ENCODE data around the gene RSKR. TPM values are rescaled to one million over a fixed set of nuclear protein-coding genes. Genes with fewer than 3 reads are reported as not detected.

The RSKR gene
- total RNA-seq, 3 donors from 2014 or later: 10.0 to 15.1 (median 11.1) TPM

DNA sequence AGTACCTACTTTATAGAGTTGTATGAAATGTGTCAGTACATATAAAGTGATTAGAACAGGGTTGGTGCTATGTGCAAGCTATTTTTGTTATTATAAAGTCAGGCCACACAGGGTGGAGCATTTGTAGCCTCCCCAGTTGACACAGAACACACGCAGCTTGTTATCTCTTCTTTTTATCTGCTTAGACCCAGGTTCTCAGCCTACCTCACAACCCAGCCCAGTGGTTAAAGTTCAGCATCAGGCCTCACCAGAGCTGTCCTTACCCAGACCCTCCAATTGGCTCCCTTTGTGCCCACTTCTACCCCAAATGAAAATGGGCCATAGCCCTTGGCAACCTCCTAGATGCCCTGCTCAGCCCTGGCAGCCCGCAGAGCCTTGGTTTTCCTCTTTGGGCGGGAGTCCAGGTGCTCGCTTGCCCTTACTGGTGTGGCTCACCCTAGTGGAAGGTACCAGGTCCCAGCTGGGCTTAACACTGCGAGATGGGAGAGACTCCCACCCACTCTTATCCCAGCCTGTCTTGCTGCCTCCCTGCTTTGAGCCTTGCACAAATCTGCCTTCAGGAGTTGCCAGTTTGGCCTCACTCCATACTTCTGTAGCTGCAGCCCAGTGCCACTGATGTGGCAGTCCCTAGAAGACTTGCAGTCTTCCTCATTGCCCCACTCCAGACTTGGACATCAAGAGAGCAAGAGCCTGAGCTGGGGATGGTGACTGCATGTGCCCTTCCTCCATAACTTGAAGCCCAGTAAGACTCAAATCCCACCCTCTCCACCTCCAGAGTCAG is 41.5 kb downstream of the RSKR start:
- no peaks in the 10 kb centered on the region for H3K9me3 ChIP-seq
- no peak overlapping the region for H3K4me3 ChIP-seq
- DNase-seq: peak in 2 of 3 donors; percentile 29 to 44
- H3K36me3 ChIP-seq (ENCODE audit: low read depth): no peaks in the 10 kb centered on the region
- ATAC-seq: peak; percentile 16
- peaks cover 25% of the 10 kb centered on the region for H3K4me1 ChIP-seq (ENCODE audit: low read depth)
- TF ChIP-seq, protein P1, sequence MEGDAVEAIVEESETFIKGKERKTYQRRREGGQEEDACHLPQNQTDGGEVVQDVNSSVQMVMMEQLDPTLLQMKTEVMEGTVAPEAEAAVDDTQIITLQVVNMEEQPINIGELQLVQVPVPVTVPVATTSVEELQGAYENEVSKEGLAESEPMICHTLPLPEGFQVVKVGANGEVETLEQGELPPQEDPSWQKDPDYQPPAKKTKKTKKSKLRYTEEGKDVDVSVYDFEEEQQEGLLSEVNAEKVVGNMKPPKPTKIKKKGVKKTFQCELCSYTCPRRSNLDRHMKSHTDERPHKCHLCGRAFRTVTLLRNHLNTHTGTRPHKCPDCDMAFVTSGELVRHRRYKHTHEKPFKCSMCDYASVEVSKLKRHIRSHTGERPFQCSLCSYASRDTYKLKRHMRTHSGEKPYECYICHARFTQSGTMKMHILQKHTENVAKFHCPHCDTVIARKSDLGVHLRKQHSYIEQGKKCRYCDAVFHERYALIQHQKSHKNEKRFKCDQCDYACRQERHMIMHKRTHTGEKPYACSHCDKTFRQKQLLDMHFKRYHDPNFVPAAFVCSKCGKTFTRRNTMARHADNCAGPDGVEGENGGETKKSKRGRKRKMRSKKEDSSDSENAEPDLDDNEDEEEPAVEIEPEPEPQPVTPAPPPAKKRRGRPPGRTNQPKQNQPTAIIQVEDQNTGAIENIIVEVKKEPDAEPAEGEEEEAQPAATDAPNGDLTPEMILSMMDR (IDR thresholded peaks at IDR 0.05): no peak
- intact Hi-C loops (cut with DNase I, micrococcal nuclease): no loop called here

DNA sequence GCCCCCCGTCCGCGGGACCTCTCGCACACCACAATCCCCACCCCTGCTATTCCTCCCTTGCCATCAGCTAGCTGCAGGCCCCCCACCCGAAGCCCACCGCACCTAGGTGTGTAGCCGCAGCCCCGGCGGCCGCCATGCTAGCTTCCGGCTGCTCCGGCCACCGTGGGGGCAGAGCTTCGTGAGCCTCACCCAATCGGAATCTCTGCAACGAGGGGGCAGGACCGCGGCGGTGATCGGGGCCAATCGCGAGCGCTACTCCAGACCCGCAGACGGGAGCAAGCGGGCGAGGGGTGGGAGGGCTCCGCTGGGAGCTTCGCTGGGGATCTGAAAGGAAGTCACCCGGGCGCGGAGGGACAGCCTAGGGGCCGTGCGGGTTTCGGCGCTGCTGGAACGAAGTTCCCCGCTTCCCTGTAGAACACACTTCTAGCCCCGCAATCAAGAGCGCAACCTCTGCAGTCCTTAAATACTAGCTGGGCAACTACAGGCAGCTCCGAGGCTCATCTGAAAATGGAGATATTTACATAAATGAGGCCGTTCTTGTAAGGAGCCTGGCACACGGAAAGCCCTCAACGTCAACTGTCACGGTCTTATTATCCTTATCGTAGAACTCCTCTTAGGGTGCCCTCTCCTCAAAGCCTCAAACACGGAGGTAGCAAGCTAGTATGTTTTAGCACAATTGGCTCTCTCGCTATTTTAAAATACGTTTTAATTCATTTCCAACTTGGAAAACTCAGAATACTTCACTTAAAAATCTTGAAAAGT is 42.4 kb downstream of the RSKR start, which contains the start of gene PIGS:
TSS of gene PIGS (minus strand) at position 164 of the 762 bp plus-strand sequence. CDS start at position 136, 28 bp downstream.
- DNase-seq (peak; percentile 95 to 98 (median 96)), ATAC-seq (peak; percentile 97)
- TF ChIP-seq, protein P1 (IDR thresholded peaks at IDR 0.05): no peak
- Histone ChIP-seq H3K4me3 (peak within 1 kb of the TSS; percentile 96), H3K36me3 (ENCODE audit: low read depth) (no peaks in the 10 kb centered on the region), H3K4me1 (ENCODE audit: low read depth) (peaks cover 25% of the 10 kb centered on the region), H3K9me3 (no peaks in the 10 kb centered on the region)
- intact Hi-C loops (cut with DNase I, micrococcal nuclease): no loop called here

DNA sequence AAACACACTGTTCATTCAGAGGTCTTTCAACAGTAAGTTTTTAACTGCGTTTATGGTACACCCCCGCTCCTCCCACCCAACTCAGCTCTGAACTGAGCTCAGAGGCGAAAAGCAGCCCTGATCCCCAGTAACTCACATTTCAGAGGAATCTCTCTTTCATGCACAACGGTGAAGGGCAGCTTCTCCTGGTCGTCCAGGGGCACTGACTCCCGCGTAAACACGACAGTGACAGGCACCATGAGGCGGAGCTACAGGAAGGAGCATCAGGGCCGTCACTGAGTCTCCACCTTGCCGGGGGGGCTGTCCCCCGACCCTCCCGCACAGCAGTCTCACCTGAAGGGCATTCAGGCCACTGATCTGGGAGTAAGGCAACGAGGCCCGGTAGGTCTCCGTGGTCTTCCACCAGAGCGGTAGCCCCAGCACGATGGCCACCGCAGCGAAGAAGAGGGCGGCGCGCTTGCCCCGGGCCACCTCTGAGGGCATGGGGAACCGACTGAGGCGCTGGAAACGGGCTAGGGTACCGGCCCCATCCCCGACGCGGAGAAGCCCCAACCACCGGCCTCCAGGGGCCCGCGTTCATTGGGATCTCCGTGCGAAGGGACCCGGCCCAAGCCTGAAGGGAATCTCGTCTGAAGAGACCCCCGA is 43.1 kb downstream of the RSKR start:
- Histone ChIP-seq H3K36me3 (ENCODE audit: low read depth) (no peaks in the 10 kb centered on the region), H3K4me1 (ENCODE audit: low read depth) (peaks cover 23% of the 10 kb centered on the region), H3K9me3 (no peaks in the 10 kb centered on the region), H3K4me3 (peak overlapping the region; percentile 96)
- ATAC-seq (peak; percentile 64), DNase-seq (peak; percentile 62 to 75 (median 62))
- intact Hi-C loops (cut with DNase I, micrococcal nuclease): no loop called here
- TF ChIP-seq, protein P1 (IDR thresholded peaks at IDR 0.05): no peak

- TF ChIP-seq, protein P1 (IDR thresholded peaks at IDR 0.05): no peak
- H3K4me1 ChIP-seq (ENCODE audit: low read depth): peaks cover 22% of the 10 kb centered on the region
- ATAC-seq (no peak), DNase-seq (no peak)
- intact Hi-C loops (cut with DNase I, micrococcal nuclease): no loop called here
- H3K9me3 ChIP-seq: no peaks in the 10 kb centered on the region
- no peak overlapping the region for H3K4me3 ChIP-seq
- H3K36me3 ChIP-seq (ENCODE audit: low read depth): no peaks in the 10 kb centered on the region
Measured at GRCh38 chr17:28569446-28569845, 44.5 kb downstream of the RSKR start.

DNA sequence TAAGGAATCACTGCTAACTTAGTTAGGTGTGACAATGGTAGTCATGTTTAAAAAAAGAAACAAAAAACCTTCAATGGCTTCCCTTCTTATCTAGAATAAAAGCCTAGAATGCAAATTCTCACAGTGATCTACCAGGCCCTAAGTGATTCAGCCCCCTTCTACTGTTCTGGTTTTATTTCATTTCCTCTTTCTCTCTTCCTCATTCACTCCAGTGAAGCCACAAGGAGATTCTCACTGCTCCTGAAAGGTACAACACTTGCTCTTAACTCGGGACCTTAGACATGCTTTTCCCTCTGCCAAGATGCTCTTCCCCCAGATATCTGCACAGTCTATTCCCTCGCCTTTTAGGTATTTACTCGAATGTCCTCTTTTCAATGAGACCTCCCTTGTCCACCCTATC is 46.4 kb downstream of the RSKR start:
- TF ChIP-seq, protein P1 (IDR thresholded peaks at IDR 0.05): no peak
- ATAC-seq: no peak
- intact Hi-C loops (cut with DNase I, micrococcal nuclease): no loop called here
- Histone ChIP-seq H3K36me3 (ENCODE audit: low read depth) (peaks cover 4% of the 10 kb centered on the region), H3K4me3 (no peak overlapping the region), H3K4me1 (ENCODE audit: low read depth) (peaks cover 19% of the 10 kb centered on the region), H3K9me3 (no peaks in the 10 kb centered on the region)
- DNase-seq: no peak
